HCT116 (cell line): ENCODE measurements around the gene SLC6A19. TPM values are rescaled to one million over a fixed set of nuclear protein-coding genes. Genes with fewer than 3 reads are reported as not detected.

ENCODE experiments used
- ATAC-seq: fragments of 200-7000 bp; cut with Tn5 transposase; 2 replicates; pipeline ENCODE4 v1.9.1; 2020; ENCODE audit warnings: mild to moderate bottlenecking, moderate library complexity
- BruUV-seq: library from RNA; stranded (reverse); fragments of 400-500 nt; replicated peaks from 2 replicates; lab custom pipeline; 2021; lab: Mats Ljungman, UMichigan
- CTCF ChIA-PET: fragments of 300-600 bp; sonication (Branson Sonifier 250); formaldehyde crosslinking; loops from one replicate; lab custom pipeline; 2021; ENCODE audit warnings: antibody characterized with exemption; lab: Charles Lee
- POLR2A ChIA-PET: fragments of 300-600, 350-600 bp; sonication (Branson Sonifier 250); formaldehyde crosslinking; loops from one replicate; lab custom pipeline; 2021; ENCODE audit warnings: antibody characterized with exemption; lab: Charles Lee
- RAD21 ChIA-PET, 2 experiments: fragments of 300-600 bp; sonication (Branson Sonifier 250); formaldehyde crosslinking; loops; one replicate each; lab custom pipeline; 2023; ENCODE audit warnings: low total read pairs in 2 of 2; ENCODE audit not compliant: uncharacterized antibody in 2 of 2, unreplicated experiment in 2 of 2, low non-redundant PET in 1 of 2; lab: Charles Lee
- DNase-seq: peaks from one replicate; pipeline ENCODE4 v3.0.0-alpha.2; 2010; ENCODE audit warnings: low read depth, low spot score
- H2AFZ ChIP-seq: fragments of 200-600 bp; shearing (Covaris generic), sonication (generic); 2 replicates; pipeline ENCODE4 v1.6.1; 2017; ENCODE audit warnings: low read depth, mixed run types, mixed read lengths, antibody characterized with exemption, low read length; ENCODE audit not compliant: poor library complexity, severe bottlenecking
- H3K27ac ChIP-seq: 2 replicates; pipeline ENCODE4 v1.5.1; 2012; ENCODE audit warnings: low read depth, low read length
- H3K27me3 ChIP-seq: fragments of 200-600 bp; sonication (generic); 2 replicates; pipeline ENCODE4 v1.6.1; 2016; ENCODE audit warnings: mixed run types, low read length, mixed read lengths; ENCODE audit not compliant: insufficient read depth
- H3K36me3 ChIP-seq, 2 experiments: fragments of 200-500 bp in 1 of 2; fragments of 200-600 bp in 1 of 2; sonication (Bioruptor generic) in 1 of 2; sonication (generic) in 1 of 2; 2 replicates each; pipeline versions ENCODE4 v1.5.1 to v1.6.1; 2014 to 2016; ENCODE audit warnings: low read length in 2 of 2, inconsistent platforms in 1 of 2, mixed read lengths in 1 of 2, mixed run types in 1 of 2; ENCODE audit not compliant: insufficient read depth in 2 of 2, control insufficient read depth in 1 of 2
- H3K4me1 ChIP-seq, 2 experiments: fragments of 200-600 bp in 1 of 2; sonication (generic) in 1 of 2; 2 replicates each; pipeline versions ENCODE4 v1.5.1 to v1.6.1; 2012 to 2017; ENCODE audit warnings: low read length in 2 of 2, inconsistent platforms in 1 of 2, mild to moderate bottlenecking in 1 of 2, mixed read lengths in 1 of 2, mixed run types in 1 of 2, moderate library complexity in 1 of 2; ENCODE audit not compliant: insufficient read depth in 2 of 2, control insufficient read depth in 1 of 2
- H3K4me2 ChIP-seq: fragments of 200-600 bp; sonication (generic); 2 replicates; pipeline ENCODE4 v1.6.1; 2017; ENCODE audit warnings: mixed run types, low read length, mixed read lengths
- H3K4me3 ChIP-seq, 2 experiments: fragments of 200-600 bp in 1 of 2; sonication (generic) in 1 of 2; replicated peaks in 1 of 2; 2 replicates each; pipeline ENCODE4 v1.5.1; 2011 to 2016; ENCODE audit warnings: low read length in 2 of 2, control low read depth in 1 of 2, low read depth in 1 of 2, mild to moderate bottlenecking in 1 of 2, mixed read lengths in 1 of 2, mixed run types in 1 of 2
- H3K79me2 ChIP-seq: fragments of 200-600 bp; sonication (generic); 2 replicates; pipeline ENCODE4 v1.6.1; 2017; ENCODE audit warnings: mild to moderate bottlenecking, mixed run types, low read length, moderate library complexity, mixed read lengths; ENCODE audit not compliant: insufficient read depth
- H3K9ac ChIP-seq: fragments of 200-600 bp; sonication (generic); 2 replicates; pipeline ENCODE4 v1.6.1; 2016; ENCODE audit warnings: low read length, mixed read lengths
- H3K9me2 ChIP-seq: fragments of 200-600 bp; sonication (generic), shearing (Covaris generic); 2 replicates; pipeline ENCODE4 v1.6.1; 2017; ENCODE audit warnings: mixed run types, mild to moderate bottlenecking, moderate library complexity; ENCODE audit not compliant: insufficient read depth
- H3K9me3 ChIP-seq, 2 experiments: fragments of 200-500 bp in 1 of 2; fragments of 200-600 bp in 1 of 2; sonication (Bioruptor generic) in 1 of 2; sonication (generic) in 1 of 2; 2 replicates each; pipeline ENCODE4 v1.6.1; 2014 to 2017; ENCODE audit warnings: low read length in 2 of 2, mixed read lengths in 2 of 2, inconsistent platforms in 1 of 2, low read depth in 1 of 2, mild to moderate bottlenecking in 1 of 2, mixed run types in 1 of 2, moderate library complexity in 1 of 2; ENCODE audit not compliant: control insufficient read depth in 1 of 2, insufficient read depth in 1 of 2
- H4K20me1 ChIP-seq: fragments of 200-600 bp; sonication (generic), shearing (Covaris generic); 2 replicates; pipeline ENCODE4 v1.6.1; 2017; ENCODE audit warnings: mixed run types, mild to moderate bottlenecking, moderate library complexity; ENCODE audit not compliant: insufficient read depth
- CBX3 ChIP-seq: IDR thresholded peaks from 2 replicates; pipeline ENCODE4 v1.6.1; 2012; ENCODE audit warnings: low read depth
- EGR1 ChIP-seq: IDR thresholded peaks from 2 replicates; pipeline ENCODE4 v1.6.1; 2012; ENCODE audit warnings: low read depth
- ELF1 ChIP-seq: IDR thresholded peaks from 2 replicates; pipeline ENCODE4 v1.6.1; 2012; ENCODE audit warnings: low read depth, borderline replicate concordance
- EZH2 ChIP-seq: fragments of 200-600 bp; sonication (generic); IDR thresholded peaks from 2 replicates; pipeline ENCODE4 v1.6.1; 2017; ENCODE audit warnings: antibody characterized with exemption, mixed run types
- EZH2phosphoT487 ChIP-seq: fragments of 200-600 bp; IDR thresholded peaks from 2 replicates; pipeline ENCODE4 v1.6.1; 2018; ENCODE audit warnings: antibody characterized with exemption, borderline replicate concordance
- POLR2A ChIP-seq: IDR thresholded peaks from 2 replicates; pipeline ENCODE4 v1.7.0; 2011; ENCODE audit warnings: borderline replicate concordance; ENCODE audit not compliant: insufficient read depth, insufficient read length; ENCODE audit errors: extremely low read depth
- POLR2AphosphoS5 ChIP-seq: IDR thresholded peaks from 2 replicates; pipeline ENCODE4 v1.6.1; 2011; ENCODE audit warnings: mild to moderate bottlenecking, low read depth, low read length, moderate library complexity
- REST ChIP-seq: IDR thresholded peaks from 2 replicates; pipeline ENCODE4 v1.6.1; 2012; ENCODE audit warnings: low read depth
- SIN3A ChIP-seq: IDR thresholded peaks from 2 replicates; pipeline ENCODE4 v1.6.1; 2012; ENCODE audit warnings: low read depth
- TCF7L2 ChIP-seq: IDR thresholded peaks from 2 replicates; pipeline ENCODE4 v1.7.0; 2011; ENCODE audit warnings: borderline replicate concordance, inconsistent platforms; ENCODE audit not compliant: insufficient read depth, insufficient read length; ENCODE audit errors: extremely low read depth
- YY1 ChIP-seq: IDR thresholded peaks from 2 replicates; pipeline ENCODE4 v1.6.1; 2011; ENCODE audit warnings: low read length, low read depth, moderate library complexity, mild to moderate bottlenecking; ENCODE audit not compliant: insufficient replicate concordance; ENCODE audit errors: extremely low read depth
- ZBTB33 ChIP-seq: IDR thresholded peaks from 2 replicates; pipeline ENCODE4 v1.6.1; 2011; ENCODE audit warnings: mild to moderate bottlenecking, low read length, moderate library complexity; ENCODE audit not compliant: insufficient replicate concordance; ENCODE audit errors: extremely low read depth
- ZNF274 ChIP-seq: fragments of 200-500 bp; sonication (Bioruptor generic); IDR thresholded peaks from 2 replicates; pipeline ENCODE4 v1.6.1; 2014; ENCODE audit warnings: mild to moderate bottlenecking, low read depth, low read length, inconsistent platforms
- intact Hi-C: fragments of 100-400 bp; cut with micrococcal nuclease; formaldehyde crosslinking; loops from 2 replicates; pipeline ENCODE4 v1.10.0; 2022
- total RNA-seq: library from RNA; stranded (reverse); gene quantifications from one replicate; pipeline ENCODE4 v1.2.1, GENCODE V29; 2021; ENCODE audit not compliant: unreplicated experiment

Gene SLC6A19
- total RNA-seq, 1 experiment from 2014 or later, result not detected

- Histone ChIP-seq H3K27me3 (no peaks in the 10 kb centered on the region), H3K9me3 (no peaks in the 10 kb centered on the region; a peak in 1 of 4 replicates), H3K27ac (no peak overlapping the region), H3K9me2 (no peaks in the 10 kb centered on the region), H3K4me1 (peaks cover 0 to 5% of the 10 kb centered on the region in 2 experiments; a peak in 1 of 4 replicates), H3K9ac (no peak overlapping the region), H2AFZ (no peak overlapping the region), H3K4me3 (no peak overlapping the region), H3K36me3 (no peaks in the 10 kb centered on the region), H3K79me2 (no peaks in the 10 kb centered on the region), H3K4me2 (no peak overlapping the region), H4K20me1 (no peaks in the 10 kb centered on the region)
- ChIA-PET RAD21 (no interaction called here), CTCF (no interaction called here), POLR2A (no interaction called here)
- ATAC-seq (no peak), DNase-seq (no peak)
- BruUV-seq, result no TSS peak
- TF ChIP-seq REST (no peak), YY1 (no peak), POLR2AphosphoS5 (no peak), EZH2phosphoT487 (no peak), CBX3 (no peak), ZBTB33 (no peak), EGR1 (no peak), SIN3A (no peak), EZH2 (no peak), ELF1 (no peak), ZNF274 (no peak), TCF7L2 (no peak), POLR2A (no peak)
- intact Hi-C loops, result no loop called here
Observed at GRCh38 chr5:1219768-1220100, 18.3 kb downstream of the SLC6A19 start.
